Kidney (tissue), 14 donors: ENCODE results near the gene CADPS2. TPM values are rescaled to one million over a fixed set of nuclear protein-coding genes. Genes with fewer than 3 reads are reported as not detected.

ENCODE experiments used
- DNase-seq, 5 donors: peaks; one replicate each; pipeline ENCODE4 v3.0.0-alpha.2; 2013 to 2020
- FAIRE-seq: peaks from 2 replicates; lab custom pipeline; 2012; peaks lifted over from hg19 to GRCh38; lab: Jason Lieb, UNC
- H3K27ac ChIP-seq, 2 donors: one replicate each; pipeline ENCODE4 v1.7.0; 2013; ENCODE audit warnings: low read depth in 2 of 2, low read length in 2 of 2, inconsistent platforms in 1 of 2
- H3K27me3 ChIP-seq: one replicate; pipeline ENCODE4 v1.7.1; 2013; ENCODE audit warnings: low read length, inconsistent platforms; ENCODE audit not compliant: control insufficient read depth, insufficient read depth
- H3K36me3 ChIP-seq, 3 donors: one replicate each; pipeline versions ENCODE4 v1.7.0 to v1.7.1; 2013; ENCODE audit warnings: low read length in 3 of 3, control low read depth in 1 of 3, inconsistent platforms in 1 of 3; ENCODE audit not compliant: insufficient read depth in 3 of 3, control insufficient read depth in 2 of 3
- H3K4me1 ChIP-seq, 3 donors: one replicate each; pipeline versions ENCODE4 v1.7.0 to v1.7.1; 2013; ENCODE audit warnings: low read length in 3 of 3, inconsistent platforms in 1 of 3, low read depth in 1 of 3; ENCODE audit not compliant: control insufficient read depth in 2 of 3, insufficient read depth in 2 of 3
- H3K4me3 ChIP-seq, 3 donors: one replicate each; pipeline versions ENCODE4 v1.7.0 to v1.8.1; 2013; ENCODE audit warnings: low read length in 3 of 3, control low read depth in 1 of 3, inconsistent platforms in 1 of 3
- H3K9ac ChIP-seq, 3 donors: one replicate each; pipeline versions ENCODE4 v1.7.0 to v1.7.1; 2013; ENCODE audit warnings: low read length in 3 of 3, control low read depth in 1 of 3, inconsistent platforms in 1 of 3
- H3K9me3 ChIP-seq, 3 donors: one replicate each; pipeline versions ENCODE4 v1.7.0 to v1.7.1; 2013; ENCODE audit warnings: low read length in 3 of 3, control low read depth in 1 of 3, inconsistent platforms in 1 of 3; ENCODE audit not compliant: control insufficient read depth in 2 of 3, insufficient read depth in 1 of 3
- CTCF ChIP-seq: IDR thresholded peaks from 3 replicates; pipeline ENCODE4 v1.5.1; 2012; ENCODE audit warnings: mild to moderate bottlenecking, moderate library complexity, borderline replicate concordance; ENCODE audit not compliant: insufficient read depth; ENCODE audit errors: extremely low read depth
- intact Hi-C: fragments of 100-400 bp; cut with DNase I; formaldehyde crosslinking; loops from one replicate; pipeline ENCODE4 v1.11.1; 2022
- polyA plus RNA-seq: library from polyadenylated mRNA; stranded (reverse); fragments of 350-450 nt; fragmentation: Illumina TruSeq; extraction: RNeasy Lipid Tissue Mini Kit (QIAGEN cat#74804); gene quantifications from one replicate; pipeline ENCODE4 v1.2.3, GENCODE V29; 2014; ENCODE audit warnings: low read depth, low replicate concordance; ENCODE audit not compliant: insufficient read depth
- total RNA-seq: library from RNA; stranded (reverse); fragmentation: NEBNext Ultra II Directional; extraction: Animal tissue kit (Norgen Biotek cat#: 25700); gene quantifications from one replicate; pipeline ENCODE4 v1.2.1, GENCODE V29; 2021
- donor health status: control.
- donor health status: control.
- donor health status: control.
- donor health status: control.
- donor health status: control.
- donor health status: DM: yes; HTN: yes; CAD: no.
- donor health status: Normal renal cell carcinoma (clear cell type).

CADPS2 gene
- total and polyA plus RNA-seq, 2 donors from 2014 or later = 33.0 to 39.9 TPM

DNA sequence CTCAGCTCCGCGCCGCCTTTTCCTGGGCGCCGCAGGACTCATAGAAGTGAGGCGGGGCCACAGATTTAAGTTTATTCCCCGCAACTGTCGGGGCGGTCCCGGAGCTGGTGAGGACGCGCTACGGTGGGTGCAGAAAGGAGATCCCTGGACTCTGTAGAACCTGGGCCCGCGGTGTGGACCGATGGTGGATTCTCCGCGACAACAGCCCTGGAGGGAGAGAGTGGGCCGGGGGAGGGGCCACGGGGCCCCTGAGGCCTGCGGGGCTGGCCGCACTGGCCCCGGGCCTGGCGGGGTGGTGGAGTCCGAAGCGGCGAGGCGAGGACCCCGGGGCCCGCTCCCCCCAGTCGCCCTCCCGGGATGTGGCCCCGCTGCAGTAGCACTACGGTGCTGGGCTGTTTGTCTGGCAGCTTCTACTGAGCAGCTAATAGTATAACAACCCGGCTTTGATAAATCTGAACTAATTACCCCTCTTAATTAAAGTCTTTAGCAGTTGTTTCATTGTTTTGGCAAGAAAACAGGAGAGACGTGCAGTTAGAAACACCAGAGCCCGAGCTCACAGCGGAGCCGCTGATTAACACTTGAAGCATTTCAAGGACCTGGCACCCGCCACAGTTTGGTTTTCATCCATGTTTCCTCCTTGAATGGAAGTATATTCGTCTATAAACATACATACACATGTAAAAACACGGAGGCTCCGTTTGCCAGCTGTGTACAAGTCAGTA is 585.9 kb downstream of the CADPS2 start:
- Histone ChIP-seq H3K4me1 (peaks cover 0 to 3% (median 0%) of the 10 kb centered on the region in 3 donors), H3K9ac (no peak overlapping the region), H3K27ac (no peak overlapping the region), H3K27me3 (peaks cover 67% of the 10 kb centered on the region), H3K4me3 (no peak overlapping the region), H3K9me3 (no peaks in the 10 kb centered on the region), H3K36me3 (no peaks in the 10 kb centered on the region)
- peak; percentile 32 to 66 (median 46) for DNase-seq
- intact Hi-C loops = no loop called here
- no peak for TF ChIP-seq CTCF
- FAIRE-seq = no peak

DNA sequence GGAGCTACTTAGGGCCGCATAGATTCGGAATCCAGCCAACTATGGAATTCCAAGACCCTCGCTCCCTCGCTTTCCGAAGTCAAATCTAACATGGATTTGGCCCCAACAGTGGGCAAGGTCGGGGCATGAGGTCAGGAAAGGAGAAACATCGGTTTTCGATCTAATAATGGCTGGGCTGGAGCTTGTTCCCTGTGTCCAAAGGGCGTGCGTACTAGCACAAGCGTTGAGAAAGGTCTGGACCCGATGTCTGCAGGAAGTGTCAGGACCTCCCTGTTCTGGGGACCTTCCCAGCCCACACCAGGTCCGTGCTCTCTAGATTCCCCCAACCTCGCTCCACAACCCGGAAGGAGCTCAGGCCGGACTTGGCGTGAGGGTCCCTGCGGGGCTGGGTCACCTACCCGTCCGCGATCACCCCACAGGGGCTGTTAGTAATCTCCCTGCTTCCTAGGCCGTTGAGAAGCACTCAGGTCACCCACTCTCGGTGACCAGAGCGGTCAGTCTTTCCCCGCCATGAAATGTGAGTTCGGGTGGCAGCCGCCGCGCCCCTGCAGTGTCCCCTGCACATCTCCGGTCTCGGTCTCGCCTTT is 586.5 kb downstream of the CADPS2 start:
- intact Hi-C loops = no loop called here
- H3K36me3 ChIP-seq = no peaks in the 10 kb centered on the region
- no peak overlapping the region for H3K4me3 ChIP-seq
- FAIRE-seq (no peak), DNase-seq (peak in 4 of 5 donors; percentile 11 to 53 (median 36))
- H3K9ac ChIP-seq = no peak overlapping the region
- H3K9me3 ChIP-seq = no peaks in the 10 kb centered on the region
- no peak for TF ChIP-seq CTCF
- peaks cover 67% of the 10 kb centered on the region for H3K27me3 ChIP-seq
- no peak overlapping the region for H3K27ac ChIP-seq
- peaks cover 0 to 3% (median 0%) of the 10 kb centered on the region in 3 donors for H3K4me1 ChIP-seq

GRCh38 chr7:122298618-122299017 is 587.6 kb downstream of the CADPS2 start:
- FAIRE-seq = no peak
- intact Hi-C loops = no loop called here
- peaks cover 60% of the 10 kb centered on the region for H3K27me3 ChIP-seq

More at GRCh38 chr7:122298618-122299017, 587.6 kb downstream of the CADPS2 start:
- Histone ChIP-seq H3K4me3 (no peak overlapping the region), H3K9ac (no peak overlapping the region), H3K36me3 (no peaks in the 10 kb centered on the region), H3K27ac (no peak overlapping the region), H3K4me1 (no peaks in the 10 kb centered on the region), H3K9me3 (no peaks in the 10 kb centered on the region)
- DNase-seq = no peak
- TF ChIP-seq CTCF = no peak
